ENCODE results near the gene SCYGR7. TPM values are rescaled to one million over a fixed set of nuclear protein-coding genes. Genes with fewer than 3 reads are reported as not detected.

The SCYGR7 gene
- total and polyA plus RNA-seq, 2 of the 13 experiments (the other 11 are each of a cell fraction or from before 2014, with no cell fraction given) = not detected

DNA sequence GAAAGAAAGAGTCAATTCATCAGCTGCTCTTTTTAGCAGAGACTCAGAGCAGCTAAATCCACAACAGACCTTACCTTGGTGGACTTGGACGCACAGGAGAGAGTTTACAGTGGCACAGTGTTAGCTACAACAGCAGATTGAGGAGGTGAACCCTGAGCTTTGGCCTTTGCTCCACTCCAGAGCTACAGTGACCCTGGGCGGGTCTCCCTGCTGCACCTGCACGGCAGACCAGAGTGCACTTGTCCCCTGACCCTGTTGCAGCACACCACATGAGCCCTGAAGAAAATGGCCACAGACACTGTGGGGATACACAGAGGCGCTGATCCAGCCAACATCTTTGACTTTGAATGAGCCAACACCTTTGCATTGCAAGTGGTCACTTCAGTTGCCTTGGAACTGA, 21.3 kb upstream of the SCYGR7 start (continued):
- peak; percentile 92 for TF ChIP-seq NCOR1 (IDR thresholded peaks at IDR 0.05; ENCODE audit: borderline replicate concordance, low read length)
- TF ChIP-seq ZNF441 (CRISPR knock-in tag; IDR thresholded peaks at IDR 0.05; ENCODE audit: borderline replicate concordance) = 0 out of 2 replicates have a peak, but pooled peaks have one; percentile 65
- TF ChIP-seq ZNF296 (CRISPR knock-in tag; conservative IDR thresholded peaks at IDR 0.05) = no peak
- no peak for TF ChIP-seq AKAP8 (CRISPR knock-in tag; IDR thresholded peaks at IDR 0.05)
- TF ChIP-seq, protein P1, sequence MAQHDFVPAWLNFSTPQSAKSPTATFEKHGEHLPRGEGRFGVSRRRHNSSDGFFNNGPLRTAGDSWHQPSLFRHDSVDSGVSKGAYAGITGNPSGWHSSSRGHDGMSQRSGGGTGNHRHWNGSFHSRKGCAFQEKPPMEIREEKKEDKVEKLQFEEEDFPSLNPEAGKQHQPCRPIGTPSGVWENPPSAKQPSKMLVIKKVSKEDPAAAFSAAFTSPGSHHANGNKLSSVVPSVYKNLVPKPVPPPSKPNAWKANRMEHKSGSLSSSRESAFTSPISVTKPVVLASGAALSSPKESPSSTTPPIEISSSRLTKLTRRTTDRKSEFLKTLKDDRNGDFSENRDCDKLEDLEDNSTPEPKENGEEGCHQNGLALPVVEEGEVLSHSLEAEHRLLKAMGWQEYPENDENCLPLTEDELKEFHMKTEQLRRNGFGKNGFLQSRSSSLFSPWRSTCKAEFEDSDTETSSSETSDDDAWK (CRISPR knock-in tag; IDR thresholded peaks at IDR 0.05) = no peak
- TF ChIP-seq, protein P2, sequence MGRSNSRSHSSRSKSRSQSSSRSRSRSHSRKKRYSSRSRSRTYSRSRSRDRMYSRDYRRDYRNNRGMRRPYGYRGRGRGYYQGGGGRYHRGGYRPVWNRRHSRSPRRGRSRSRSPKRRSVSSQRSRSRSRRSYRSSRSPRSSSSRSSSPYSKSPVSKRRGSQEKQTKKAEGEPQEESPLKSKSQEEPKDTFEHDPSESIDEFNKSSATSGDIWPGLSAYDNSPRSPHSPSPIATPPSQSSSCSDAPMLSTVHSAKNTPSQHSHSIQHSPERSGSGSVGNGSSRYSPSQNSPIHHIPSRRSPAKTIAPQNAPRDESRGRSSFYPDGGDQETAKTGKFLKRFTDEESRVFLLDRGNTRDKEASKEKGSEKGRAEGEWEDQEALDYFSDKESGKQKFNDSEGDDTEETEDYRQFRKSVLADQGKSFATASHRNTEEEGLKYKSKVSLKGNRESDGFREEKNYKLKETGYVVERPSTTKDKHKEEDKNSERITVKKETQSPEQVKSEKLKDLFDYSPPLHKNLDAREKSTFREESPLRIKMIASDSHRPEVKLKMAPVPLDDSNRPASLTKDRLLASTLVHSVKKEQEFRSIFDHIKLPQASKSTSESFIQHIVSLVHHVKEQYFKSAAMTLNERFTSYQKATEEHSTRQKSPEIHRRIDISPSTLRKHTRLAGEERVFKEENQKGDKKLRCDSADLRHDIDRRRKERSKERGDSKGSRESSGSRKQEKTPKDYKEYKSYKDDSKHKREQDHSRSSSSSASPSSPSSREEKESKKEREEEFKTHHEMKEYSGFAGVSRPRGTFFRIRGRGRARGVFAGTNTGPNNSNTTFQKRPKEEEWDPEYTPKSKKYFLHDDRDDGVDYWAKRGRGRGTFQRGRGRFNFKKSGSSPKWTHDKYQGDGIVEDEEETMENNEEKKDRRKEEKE (IDR thresholded peaks at IDR 0.05) = no peak
- peak; percentile 45; the same call in 1 of the 2 replicates for TF ChIP-seq GATAD2A (CRISPR knock-in tag; IDR thresholded peaks at IDR 0.05)
- TF ChIP-seq, protein P3, sequence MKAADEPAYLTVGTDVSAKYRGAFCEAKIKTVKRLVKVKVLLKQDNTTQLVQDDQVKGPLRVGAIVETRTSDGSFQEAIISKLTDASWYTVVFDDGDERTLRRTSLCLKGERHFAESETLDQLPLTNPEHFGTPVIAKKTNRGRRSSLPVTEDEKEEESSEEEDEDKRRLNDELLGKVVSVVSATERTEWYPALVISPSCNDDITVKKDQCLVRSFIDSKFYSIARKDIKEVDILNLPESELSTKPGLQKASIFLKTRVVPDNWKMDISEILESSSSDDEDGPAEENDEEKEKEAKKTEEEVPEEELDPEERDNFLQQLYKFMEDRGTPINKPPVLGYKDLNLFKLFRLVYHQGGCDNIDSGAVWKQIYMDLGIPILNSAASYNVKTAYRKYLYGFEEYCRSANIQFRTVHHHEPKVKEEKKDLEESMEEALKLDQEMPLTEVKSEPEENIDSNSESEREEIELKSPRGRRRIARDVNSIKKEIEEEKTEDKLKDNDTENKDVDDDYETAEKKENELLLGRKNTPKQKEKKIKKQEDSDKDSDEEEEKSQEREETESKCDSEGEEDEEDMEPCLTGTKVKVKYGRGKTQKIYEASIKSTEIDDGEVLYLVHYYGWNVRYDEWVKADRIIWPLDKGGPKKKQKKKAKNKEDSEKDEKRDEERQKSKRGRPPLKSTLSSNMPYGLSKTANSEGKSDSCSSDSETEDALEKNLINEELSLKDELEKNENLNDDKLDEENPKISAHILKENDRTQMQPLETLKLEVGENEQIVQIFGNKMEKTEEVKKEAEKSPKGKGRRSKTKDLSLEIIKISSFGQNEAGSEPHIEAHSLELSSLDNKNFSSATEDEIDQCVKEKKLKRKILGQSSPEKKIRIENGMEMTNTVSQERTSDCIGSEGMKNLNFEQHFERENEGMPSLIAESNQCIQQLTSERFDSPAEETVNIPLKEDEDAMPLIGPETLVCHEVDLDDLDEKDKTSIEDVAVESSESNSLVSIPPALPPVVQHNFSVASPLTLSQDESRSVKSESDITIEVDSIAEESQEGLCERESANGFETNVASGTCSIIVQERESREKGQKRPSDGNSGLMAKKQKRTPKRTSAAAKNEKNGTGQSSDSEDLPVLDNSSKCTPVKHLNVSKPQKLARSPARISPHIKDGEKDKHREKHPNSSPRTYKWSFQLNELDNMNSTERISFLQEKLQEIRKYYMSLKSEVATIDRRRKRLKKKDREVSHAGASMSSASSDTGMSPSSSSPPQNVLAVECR (CRISPR knock-in tag; IDR thresholded peaks at IDR 0.05; ENCODE audit: borderline replicate concordance) = peak; percentile 60; the same call in 1 of the 2 replicates
- peak; percentile 65; the same call in 1 of the 2 replicates for TF ChIP-seq TARDBP (CRISPR knock-in tag; IDR thresholded peaks at IDR 0.05)
- TF ChIP-seq, protein P4, sequence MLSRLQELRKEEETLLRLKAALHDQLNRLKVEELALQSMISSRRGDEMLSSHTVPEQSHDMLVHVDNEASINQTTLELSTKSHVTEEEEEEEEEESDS (CRISPR knock-in tag; IDR thresholded peaks at IDR 0.05; ENCODE audit: borderline replicate concordance) = no peak
- no peak for TF ChIP-seq MXD4 (CRISPR knock-in tag; IDR thresholded peaks at IDR 0.05)
- TF ChIP-seq SALL2 (CRISPR knock-in tag; IDR thresholded peaks at IDR 0.05) = no peak
- TF ChIP-seq IRF2 (CRISPR knock-in tag; IDR thresholded peaks at IDR 0.05) = peak; percentile 51; the same call in 1 of the 2 replicates
- no peak for TF ChIP-seq ZNF329 (CRISPR knock-in tag; IDR thresholded peaks at IDR 0.05; ENCODE audit: low read depth)
- TF ChIP-seq STAT5B (CRISPR knock-in tag; IDR thresholded peaks at IDR 0.05) = no peak
- TF ChIP-seq, protein P5, sequence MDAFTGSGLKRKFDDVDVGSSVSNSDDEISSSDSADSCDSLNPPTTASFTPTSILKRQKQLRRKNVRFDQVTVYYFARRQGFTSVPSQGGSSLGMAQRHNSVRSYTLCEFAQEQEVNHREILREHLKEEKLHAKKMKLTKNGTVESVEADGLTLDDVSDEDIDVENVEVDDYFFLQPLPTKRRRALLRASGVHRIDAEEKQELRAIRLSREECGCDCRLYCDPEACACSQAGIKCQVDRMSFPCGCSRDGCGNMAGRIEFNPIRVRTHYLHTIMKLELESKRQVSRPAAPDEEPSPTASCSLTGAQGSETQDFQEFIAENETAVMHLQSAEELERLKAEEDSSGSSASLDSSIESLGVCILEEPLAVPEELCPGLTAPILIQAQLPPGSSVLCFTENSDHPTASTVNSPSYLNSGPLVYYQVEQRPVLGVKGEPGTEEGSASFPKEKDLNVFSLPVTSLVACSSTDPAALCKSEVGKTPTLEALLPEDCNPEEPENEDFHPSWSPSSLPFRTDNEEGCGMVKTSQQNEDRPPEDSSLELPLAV (CRISPR knock-in tag; conservative IDR thresholded peaks at IDR 0.05; ENCODE audit: low read depth) = no peak
- no peak for TF ChIP-seq ZNF251 (CRISPR knock-in tag; IDR thresholded peaks at IDR 0.05)
- TF ChIP-seq MYC (CRISPR knock-in tag; IDR thresholded peaks at IDR 0.05; ENCODE audit: borderline replicate concordance) = peak; percentile 61; the same call in 1 of the 2 replicates
- TF ChIP-seq TBX2 (CRISPR knock-in tag; IDR thresholded peaks at IDR 0.05; ENCODE audit: borderline replicate concordance) = peak; percentile 66
